CMK (cell line): ENCODE results near the gene SREBF1.

ENCODE experiments used
- DNase-seq: peaks from one replicate; pipeline ENCODE4 v3.0.0-alpha.2; 2010; ENCODE audit warnings: low read depth

SREBF1 gene

GRCh38 chr17:17859909-17860765 lies 23.4 kb upstream of the SREBF1 start:
- DNase-seq: peak; percentile 35

DNA sequence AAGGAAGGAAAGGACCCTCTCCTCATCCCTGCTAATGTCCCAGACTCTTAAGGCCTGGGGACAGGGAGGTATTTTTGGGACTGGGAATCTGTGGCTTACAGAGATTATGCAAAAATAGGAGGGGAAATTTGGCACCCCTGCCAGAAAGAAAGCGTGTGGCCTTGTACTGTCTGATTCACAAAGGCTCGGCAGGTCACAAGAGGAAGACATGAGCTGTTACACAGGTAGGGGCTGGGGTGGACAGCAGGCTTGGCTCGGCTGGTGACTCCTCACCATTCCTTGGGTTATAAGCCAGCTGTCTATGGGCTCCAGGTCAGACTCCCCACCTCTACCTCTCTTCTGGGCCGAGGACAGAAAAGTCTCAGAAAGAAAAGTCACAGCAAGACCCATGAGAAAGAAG lies 20.7 kb upstream of the SREBF1 start:
- no peak for DNase-seq

DNA sequence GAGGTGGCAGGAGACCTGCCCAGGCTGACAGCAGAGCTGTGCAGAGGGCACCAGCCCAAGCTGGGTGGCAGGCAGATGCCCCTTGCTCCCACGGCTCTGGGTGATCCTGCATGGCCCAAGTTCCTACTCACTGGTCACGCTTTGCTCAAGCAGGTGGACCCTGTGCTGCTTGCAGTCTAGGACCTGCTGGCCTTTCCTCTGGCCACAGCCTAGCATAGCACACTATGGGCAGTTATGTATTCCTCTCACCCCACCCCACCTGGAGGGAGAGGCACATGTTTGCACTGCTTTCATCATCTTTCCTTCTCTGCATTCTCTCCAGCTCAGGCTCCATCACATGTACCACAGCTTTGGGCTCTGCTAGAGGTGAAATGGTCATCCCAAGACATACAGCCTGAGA lies 19.6 kb upstream of the SREBF1 start:
- DNase-seq: no peak

- DNase-seq: no peak
Observed at GRCh38 chr17:17855976-17856375, 19.2 kb upstream of the SREBF1 start.

GRCh38 chr17:17853811-17854447 lies 17.1 kb upstream of the SREBF1 start:
- DNase-seq: no peak

DNA sequence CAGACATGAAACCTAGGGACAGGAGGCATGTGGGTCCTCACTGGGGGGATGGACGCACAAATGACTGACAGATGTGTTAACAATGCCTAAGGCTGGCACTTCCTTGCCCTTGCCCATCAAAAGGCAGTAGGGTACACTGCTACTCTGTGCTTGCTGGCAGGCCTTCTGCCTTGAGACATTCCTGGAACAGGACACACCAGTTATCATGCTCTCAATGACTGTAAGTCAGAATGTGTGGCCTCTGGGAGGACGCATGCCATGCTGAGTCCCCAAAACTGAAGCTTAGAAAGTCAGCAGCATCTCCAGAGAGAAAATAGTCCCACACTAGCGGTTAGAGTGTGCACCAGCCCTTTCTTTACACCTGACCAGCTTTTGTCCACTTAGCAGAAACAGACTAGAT lies 16.1 kb upstream of the SREBF1 start:
- no peak for DNase-seq

GRCh38 chr17:17851103-17852002 lies 14.6 kb upstream of the SREBF1 start:
- no peak for DNase-seq

GRCh38 chr17:17849845-17850373 lies 13.1 kb upstream of the SREBF1 start:
- no peak for DNase-seq

- peak; percentile 76 for DNase-seq
Observed at GRCh38 chr17:17849147-17849820, 12.5 kb upstream of the SREBF1 start.

DNA sequence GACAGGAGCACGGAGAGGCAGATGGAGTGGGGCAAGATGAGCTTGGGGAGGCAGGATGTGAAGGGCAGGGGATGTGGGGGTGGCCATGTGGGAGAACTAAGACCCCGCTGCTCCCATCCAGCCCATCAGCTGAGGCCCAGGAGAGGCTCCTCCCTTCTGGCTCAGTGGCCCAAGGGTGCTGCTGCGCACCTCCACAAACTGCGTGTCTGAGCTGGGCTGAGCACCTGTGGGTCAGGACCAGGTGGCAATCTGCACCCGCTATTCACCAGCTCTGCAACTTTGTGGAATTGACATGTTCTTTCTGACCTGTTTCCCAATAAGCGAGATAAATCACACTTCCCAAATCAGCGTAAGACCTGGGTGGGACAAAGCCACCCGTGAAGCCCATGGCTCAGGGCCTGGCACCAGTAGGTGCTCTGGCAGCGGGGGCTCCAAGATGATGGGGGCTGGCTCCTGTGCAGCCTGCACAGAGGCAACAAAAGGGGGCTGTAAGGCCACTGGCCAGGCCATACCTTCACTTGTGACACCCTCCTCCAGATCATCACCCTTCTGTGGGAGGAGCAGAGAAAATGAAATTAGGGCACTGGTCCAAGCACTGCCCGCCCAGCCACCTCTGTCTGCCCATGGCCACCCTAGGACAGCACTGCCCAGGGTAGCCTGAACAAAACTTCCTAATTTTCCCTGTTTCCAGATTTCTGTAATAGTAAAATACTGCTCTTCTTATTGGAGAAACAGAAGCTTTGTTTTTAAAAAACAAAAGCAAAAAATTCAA lies 11.7 kb upstream of the SREBF1 start:
- DNase-seq: no peak

DNA sequence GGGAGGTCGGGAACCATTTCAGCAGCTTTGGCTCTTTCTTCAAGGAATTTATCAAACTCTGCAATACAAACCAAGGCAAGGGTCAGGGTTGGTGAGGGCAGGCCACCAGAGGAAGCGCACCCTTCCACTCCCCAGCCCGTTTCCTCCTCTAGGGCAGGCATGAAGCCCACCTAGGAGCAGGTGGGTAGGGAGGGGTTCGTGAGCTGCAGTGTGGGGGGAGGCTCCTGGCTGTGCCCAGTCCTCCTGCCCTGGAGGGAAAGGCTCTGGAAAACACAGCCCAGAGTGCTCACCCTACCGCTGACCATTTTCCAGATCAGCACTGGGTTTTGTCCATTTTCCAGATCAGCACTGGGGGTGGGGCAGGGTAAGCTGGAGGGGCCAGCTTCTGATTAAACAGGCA lies 10.9 kb upstream of the SREBF1 start:
- no peak for DNase-seq

DNA sequence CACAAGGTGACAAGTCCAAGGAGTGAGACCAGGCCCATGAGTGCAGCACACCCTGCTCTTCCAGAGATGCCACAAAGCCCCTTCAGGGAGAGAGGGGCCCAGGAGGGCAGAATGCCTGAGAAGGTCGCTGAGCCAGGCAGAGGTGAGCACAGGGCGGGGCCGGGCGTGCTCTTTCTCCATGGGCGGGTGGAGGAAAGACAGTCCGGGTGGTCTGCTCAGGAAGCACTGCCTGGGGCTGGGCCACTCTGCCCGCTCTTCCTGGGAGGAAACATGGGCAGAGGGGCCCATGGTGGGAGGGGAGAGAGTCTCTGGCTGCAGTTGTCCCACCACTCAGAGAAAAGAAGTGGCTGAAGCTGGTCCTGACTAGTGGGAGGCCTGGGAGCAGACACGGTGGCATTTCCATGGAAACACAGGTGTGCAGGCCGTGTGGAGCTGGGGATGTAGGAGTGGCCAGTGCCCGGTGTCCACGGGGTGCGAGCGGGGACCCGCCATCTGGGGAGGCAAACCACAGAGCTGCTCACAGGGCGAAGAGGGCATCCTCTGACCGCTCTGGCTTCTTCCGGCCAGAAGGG lies 10.4 kb upstream of the SREBF1 start:
- DNase-seq: no peak

DNA sequence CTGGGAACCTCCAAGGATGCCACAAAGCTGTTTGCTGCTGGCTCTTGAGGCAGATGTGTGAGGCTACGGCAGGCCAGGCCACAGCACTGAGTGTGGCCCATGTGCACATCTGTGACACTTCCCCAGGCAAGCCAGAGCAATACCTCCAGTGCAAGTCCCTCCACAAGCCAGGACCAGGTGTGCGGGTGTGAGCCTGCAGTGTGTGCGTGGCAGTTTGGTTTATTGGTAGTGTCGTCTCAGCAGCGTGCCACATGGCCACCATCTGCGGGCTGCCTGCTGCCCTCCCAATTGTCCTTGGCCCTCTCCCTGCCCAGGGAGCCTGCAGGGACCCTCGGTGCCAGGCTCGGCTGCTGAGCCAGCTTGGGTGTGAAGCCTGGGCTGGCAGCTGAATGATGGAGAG lies 9.9 kb upstream of the SREBF1 start:
- DNase-seq: no peak

GRCh38 chr17:17846003-17846402 lies 9.2 kb upstream of the SREBF1 start:
- no peak for DNase-seq

GRCh38 chr17:17845046-17845775 lies 8.4 kb upstream of the SREBF1 start:
- DNase-seq: no peak

DNA sequence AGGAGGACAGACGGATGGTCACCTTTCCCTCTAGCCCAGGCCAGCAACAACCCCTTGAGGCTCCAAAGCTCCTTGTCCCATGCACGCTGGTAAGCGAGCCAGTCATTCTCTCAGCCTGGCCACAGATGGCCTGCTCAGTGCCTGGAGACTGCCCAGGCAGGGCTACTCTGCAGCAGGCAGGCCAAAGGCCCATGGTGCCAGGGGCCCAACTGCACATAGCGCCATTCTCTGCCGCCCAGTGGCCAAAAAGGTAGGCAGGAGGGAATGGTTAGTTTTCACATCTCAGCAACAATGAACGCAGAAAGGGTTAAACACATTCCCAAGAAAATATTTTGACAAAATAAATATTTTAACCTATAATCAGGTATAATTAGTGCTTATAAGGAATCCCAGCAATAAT lies 7.7 kb upstream of the SREBF1 start:
- no peak for DNase-seq

GRCh38 chr17:17844079-17844478 lies 7.3 kb upstream of the SREBF1 start:
- no peak for DNase-seq

DNA sequence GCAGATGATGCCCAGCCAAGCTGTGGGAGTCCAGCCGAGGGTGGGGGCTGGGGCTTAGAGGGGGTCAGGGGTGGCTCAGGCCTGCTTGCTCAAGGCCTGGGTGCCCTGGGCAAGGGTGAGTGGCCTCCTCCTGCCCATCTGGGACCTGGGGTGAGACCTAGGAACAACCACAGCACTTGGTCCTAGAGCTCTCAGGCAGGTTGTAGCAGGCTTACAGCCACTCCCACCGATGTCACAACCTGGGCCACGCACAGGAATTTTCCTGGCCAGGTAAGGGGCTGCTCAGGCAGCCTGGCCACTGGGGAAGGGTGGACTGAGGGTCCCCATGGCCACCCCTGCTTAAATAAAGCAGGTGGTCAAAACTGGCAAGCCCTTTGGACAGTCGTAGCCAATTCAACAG lies 6.3 kb upstream of the SREBF1 start:
- no peak for DNase-seq

DNA sequence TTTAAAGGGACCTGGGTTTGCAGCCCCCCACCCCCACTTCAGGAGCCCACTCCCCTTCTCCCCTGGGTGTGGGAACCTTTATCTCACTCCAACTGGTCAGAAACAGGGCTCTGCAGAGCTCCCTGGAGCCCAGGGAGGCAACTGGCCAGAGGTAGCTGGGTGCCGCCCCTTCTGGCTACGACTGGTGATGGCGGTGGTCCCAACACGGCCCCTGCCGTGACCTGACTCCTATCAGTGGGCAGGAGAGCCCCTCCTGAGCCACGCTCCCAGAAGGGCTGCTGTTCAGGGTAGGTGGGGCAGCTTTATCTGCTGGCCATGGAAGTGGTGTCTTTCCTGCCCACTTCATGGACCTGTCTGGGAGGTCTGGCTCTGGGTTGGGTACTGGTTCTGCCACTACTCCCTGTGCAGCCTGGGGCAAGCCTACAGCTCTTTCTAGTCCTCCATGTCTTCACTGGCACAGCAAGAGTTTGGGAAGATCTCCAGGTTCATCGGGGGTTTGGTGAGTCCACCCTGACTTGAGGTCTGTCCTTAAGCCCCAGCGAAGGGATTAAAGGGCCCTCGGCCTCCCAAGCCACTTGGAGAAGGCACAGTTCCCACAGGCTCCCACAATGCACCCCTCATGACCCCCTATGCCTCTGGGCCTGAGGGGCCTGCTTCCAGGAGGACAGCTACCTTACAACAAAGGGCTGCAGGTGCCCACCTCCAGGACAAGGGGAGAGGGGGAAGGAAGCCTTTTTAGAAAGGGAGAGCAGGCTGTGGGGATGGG lies 5.5 kb upstream of the SREBF1 start:
- no peak for DNase-seq
